Stimulated activated CD8-positive, alpha-beta memory T cell treated with anti-CD3 and anti-CD28 coated beads, Interleukin-7, amount 100 ng/mL, for 24 hours (primary cell): ENCODE data around the gene CCND2.

Experiments
- DNase-seq: peaks from one replicate; pipeline ENCODE4 v3.0.0-alpha.2; 2020; ENCODE audit warnings: low read depth

The CCND2 gene

DNA sequence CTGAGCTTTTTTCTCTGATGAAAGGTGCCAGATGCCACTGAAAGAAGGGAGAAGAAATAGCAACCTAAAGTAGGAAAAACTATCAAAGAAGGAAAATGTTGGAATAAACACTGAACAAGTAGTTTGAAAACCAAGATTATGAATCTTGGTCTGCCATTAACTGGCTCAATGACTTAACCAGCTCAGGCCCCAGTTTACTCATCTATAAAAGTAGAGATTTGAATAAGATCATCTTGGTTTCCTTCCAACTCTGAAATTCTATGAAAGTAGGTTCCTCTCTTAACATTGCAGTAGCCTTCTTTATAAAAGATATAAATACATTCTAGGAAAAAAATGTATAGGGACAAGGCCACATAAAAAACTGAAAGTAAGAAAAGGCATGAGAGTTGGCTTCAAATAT, 16.1 kb upstream of the CCND2 start:
- no peak for DNase-seq

DNA sequence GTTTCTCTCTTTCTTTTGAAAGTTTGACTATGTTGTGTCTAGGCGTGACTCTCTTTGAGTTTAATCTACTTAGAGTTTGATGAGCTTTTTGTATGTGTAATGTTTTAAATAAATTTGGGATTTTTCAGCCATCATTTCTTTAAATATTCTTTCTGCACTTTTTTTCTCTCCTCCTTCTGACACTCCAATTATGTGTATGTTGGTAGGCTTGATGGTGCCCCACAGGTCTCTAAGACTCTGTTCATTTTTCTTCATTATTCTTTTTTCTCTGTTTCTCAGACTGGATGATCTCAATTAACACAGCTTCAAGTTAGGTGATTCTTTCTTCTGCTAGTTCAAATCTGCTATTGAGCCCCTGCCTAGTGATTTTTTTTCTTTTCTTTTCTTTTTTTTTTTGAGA, 14.5 kb upstream of the CCND2 start:
- DNase-seq = no peak

DNA sequence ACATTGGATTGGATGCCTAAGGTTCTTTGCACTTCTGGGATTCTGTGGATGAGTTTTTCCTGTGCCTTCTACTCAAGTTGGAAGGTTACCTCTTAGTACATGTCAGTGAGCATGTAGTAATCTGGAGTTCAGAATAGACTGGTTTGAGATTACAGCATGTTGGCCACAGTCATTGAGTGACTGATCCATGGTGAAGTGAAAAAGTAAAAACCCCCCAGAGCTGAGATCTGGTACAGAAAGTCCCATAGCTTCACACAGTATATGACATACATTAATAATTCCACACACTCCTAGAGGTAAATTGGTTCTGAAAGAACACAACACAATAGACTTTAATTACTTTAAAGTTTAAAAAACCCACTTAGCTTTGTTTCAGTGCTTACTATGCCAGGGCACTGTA, 11.9 kb upstream of the CCND2 start:
- DNase-seq = no peak

- DNase-seq = no peak
These were observed 8.3 kb upstream of the CCND2 start for GRCh38 chr12:4265280-4265679.

DNA sequence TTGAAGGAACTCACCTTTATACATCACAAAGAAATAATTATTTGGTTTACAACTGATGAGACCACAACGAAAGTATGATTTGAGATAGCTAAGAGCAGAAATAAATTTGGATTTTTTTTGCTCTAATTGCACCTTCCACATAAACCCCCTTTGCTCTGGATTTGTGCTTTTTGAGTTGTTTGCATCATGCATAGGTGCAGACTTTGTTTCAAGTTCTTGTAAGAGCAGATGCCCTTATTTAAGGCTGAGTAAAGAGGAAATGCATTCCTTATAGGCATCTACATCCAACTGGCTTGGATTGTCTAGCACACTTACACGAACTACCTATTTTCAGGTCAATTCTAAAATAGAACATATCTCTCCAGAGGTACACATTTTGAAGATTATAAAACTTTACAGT, 6.6 kb upstream of the CCND2 start:
- no peak for DNase-seq

GRCh38 chr12:4267704-4268328, 5.7 kb upstream of the CCND2 start:
- no peak for DNase-seq

DNA sequence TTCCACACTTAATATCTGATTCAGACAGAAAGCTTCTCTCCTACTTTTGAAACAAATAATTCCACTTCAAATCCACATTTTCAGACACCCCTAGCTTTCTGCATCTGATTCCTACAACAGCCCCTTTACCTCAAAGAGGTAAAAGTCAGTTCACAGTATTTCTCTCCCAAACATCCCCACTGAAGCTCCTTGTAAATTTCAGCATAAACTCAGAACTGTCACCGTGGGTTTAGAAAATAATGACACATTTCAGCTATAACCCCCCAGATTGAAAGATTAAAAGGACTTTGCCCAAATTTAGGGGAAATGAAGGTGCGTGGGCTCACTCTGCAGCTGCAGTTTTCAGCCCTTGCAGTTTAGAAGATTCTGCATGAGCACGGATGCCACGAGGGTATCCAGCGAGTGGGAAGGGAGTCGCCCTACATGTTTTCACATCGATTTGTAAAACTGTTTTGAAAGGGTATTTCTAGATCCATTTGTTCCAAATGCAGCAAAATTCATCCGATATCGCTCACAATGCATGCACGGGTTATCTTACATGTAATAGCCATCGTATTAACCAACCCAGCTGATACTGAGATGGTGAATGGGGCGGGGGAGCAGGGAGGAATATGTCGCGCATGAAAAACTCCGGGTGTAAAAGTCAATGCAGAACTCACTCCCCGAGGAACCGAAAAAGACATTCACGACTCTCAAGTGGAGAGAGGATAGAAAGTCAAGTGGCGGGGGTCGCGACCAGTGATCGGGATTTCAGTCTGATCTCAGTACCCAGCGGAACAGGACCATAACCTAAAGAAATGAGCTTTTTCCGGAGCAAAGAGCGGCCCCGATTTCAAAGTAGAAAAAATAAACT, 5.0 kb upstream of the CCND2 start:
- DNase-seq = no peak

DNA sequence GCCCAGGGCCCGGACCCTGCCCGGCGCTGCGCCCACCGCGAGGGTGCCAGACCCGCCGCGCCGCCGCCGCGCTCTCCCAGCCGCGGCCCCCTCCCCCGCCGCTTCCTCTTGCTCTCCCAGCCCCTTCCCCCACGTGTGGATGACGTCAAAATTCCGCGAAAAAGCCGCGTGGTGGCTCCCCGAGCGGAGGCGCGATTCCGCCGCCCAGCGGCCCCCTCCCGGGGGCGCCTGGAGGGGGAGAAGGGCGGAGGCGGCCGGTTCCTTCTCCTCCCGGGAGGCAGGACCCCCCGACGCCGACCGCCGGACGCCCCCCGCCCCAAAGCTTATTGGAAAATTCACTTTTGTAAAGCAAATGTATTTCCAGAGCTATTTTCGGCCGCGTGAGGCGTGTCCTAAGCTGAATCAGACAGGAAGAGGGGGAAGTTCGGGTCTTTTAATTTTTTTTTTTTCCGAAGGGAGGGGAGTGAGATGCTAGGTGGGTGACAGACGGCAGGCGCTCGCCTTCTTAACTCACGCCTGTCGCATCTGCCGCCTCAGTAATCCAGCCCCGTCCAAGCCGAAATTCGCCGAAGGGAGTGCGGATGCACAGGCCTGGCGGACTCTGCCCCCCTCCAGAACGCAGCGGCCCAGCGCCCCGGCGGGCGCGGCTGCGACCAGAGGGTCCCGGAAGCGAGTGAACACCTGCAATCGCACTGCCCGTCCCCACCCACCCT, 4.1 kb upstream of the CCND2 start:
- peak; percentile 91 for DNase-seq

DNA sequence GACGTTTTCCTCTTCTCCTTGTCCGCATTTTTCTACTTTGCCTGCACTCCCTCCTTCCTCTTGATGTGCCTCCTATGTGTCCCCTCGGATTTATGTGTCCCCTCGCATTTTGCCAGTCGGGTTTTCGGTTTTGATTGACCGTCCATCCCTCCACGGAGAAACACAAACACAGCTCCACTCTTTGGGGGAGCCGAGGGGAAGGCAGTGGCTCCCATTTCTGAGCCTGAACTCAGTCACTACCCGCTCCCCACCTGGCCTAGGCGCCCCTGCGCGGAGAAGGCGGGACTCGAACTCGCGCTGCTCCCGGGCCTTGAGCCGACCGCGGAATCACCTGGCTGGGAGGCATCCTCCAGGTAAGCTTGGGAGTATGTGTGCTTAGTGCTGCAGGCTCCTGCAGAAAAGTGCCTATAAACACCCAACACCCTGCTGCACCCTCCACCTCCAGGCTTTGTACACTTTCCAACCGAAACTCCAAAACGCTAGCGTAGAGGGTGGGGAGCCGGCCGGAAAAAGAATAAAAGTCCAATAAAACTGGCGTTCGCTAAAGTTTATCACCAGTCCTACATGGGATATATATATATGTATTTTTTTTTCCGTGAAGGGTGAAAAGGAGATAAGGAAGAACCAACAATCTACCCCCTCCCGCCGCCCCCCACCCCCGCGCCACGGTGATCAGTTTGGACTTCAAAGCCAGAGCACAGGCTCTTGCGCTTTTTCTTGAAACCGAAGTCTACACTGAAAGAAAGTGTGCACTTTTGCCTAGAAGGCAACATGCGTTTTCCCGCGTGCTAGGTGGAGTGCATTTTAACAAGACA, 3.3 kb upstream of the CCND2 start:
- DNase-seq = no peak

DNA sequence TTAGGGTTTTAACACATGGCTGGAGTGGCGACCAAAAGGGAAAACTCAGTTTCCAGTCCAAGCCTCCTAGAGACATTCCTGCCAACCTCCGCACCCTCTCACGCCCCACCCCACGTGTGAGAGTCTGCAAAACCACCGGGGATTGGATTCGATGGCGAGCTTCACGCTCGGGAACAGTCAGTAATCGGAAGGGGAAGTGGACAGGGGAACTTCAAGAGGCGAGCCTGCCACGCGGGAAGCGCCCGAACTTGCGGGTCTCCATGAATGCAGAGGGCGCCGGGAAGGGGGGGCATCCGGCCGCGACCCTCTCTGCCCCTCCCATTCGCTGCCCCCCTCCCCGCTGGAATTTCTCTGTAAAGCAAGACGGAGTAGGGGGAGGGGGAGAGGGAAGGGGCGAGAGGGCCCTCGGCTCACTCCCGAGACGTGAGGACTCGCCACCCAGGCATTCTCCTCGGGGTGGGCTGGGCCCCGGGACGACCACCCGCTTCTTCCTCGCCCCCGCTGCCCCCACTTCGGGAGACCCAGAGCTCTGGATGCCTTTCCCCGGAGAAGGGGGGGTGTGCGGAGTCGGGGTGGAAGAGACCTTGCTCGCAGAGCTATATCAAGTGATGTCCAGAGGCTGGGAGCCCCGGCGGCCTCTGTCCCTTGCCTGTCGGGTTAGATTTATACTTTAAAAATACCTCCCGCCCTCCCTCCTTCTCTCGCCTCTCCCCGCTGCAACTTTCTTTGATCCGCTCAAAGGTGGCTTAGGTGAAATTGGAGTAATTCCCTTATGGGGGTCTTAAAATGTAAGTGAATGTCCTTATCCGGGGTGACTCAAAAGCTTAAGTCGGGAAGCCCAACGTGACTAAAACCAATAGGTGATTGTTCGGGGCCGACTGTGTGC, 2.5 kb upstream of the CCND2 start:
- DNase-seq = no peak

- peak; percentile 74 for DNase-seq
These were observed 1.7 kb upstream of the CCND2 start for GRCh38 chr12:4271717-4272423.

DNA sequence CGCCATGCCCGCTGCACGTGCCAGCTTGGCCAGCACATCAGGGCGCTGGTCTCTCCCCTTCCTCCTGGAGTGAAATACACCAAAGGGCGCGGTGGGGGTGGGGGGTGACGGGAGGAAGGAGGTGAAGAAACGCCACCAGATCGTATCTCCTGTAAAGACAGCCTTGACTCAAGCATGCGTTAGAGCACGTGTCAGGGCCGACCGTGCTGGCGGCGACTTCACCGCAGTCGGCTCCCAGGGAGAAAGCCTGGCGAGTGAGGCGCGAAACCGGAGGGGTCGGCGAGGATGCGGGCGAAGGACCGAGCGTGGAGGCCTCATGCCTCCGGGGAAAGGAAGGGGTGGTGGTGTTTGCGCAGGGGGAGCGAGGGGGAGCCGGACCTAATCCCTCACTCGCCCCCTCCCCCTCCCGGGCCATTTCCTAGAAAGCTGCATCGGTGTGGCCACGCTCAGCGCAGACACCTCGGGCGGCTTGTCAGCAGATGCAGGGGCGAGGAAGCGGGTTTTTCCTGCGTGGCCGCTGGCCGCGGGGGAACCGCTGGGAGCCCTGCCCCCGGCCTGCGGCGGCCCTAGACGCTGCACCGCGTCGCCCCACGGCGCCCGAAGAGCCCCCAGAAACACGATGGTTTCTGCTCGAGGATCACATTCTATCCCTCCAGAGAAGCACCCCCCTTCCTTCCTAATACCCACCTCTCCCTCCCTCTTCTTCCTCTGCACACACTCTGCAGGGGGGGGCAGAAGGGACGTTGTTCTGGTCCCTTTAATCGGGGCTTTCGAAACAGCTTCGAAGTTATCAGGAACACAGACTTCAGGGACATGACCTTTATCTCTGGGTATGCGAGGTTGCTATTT, 914 bp upstream of the CCND2 start:
- DNase-seq = peak; percentile 71

- DNase-seq = no peak
These were observed 300 bp upstream of the CCND2 start for GRCh38 chr12:4273273-4273651.

- no peak for DNase-seq
These were observed 944 bp downstream of the CCND2 start for GRCh38 chr12:4274396-4275015.

GRCh38 chr12:4275016-4275869, 1.7 kb downstream of the CCND2 start:
- no peak for DNase-seq

GRCh38 chr12:4275870-4276301, 2.3 kb downstream of the CCND2 start:
- no peak for DNase-seq

GRCh38 chr12:4276524-4277204, 3.1 kb downstream of the CCND2 start:
- no peak for DNase-seq

GRCh38 chr12:4277205-4277543, 3.6 kb downstream of the CCND2 start:
- no peak for DNase-seq
